ENCODE data around the gene TMEM135. TPM values are rescaled to one million over a fixed set of nuclear protein-coding genes. Genes with fewer than 3 reads are reported as not detected.

Gene TMEM135
- total RNA-seq, 6 experiments from 2014 or later: 12.2 to 27.9 (median 18.8) TPM

- Histone ChIP-seq H3K9me3 (no peaks in the 10 kb centered on the region), H3K4me3 (no peak overlapping the region), H3K27me3 (no peaks in the 10 kb centered on the region), H3K36me3 (no peaks in the 10 kb centered on the region), H3K4me1 (no peaks in the 10 kb centered on the region), H3K27ac (no peak overlapping the region)
- intact Hi-C loops (cut with DNase I): no loop called here
- WGBS (ENCODE audit: insufficient coverage, low coverage, low lambda C conversion rate, missing lambda C conversion rate): 100% methylated on average over 1 of the region's 1 CpG
- TF ChIP-seq CTCF (IDR thresholded peaks at IDR 0.05) (no peak), POLR2A (IDR thresholded peaks at IDR 0.05) (no peak)
- DNase-seq (no peak), ATAC-seq (peak in 1 of 4 donors; percentile 23)
These were observed 268.6 kb downstream of the TMEM135 start for GRCh38 chr11:87306262-87306851.

GRCh38 chr11:87307101-87307500 is 269.4 kb downstream of the TMEM135 start:
- Histone ChIP-seq H3K9me3 (no peaks in the 10 kb centered on the region), H3K36me3 (no peaks in the 10 kb centered on the region), H3K27ac (no peak overlapping the region), H3K4me1 (no peaks in the 10 kb centered on the region), H3K27me3 (no peaks in the 10 kb centered on the region), H3K4me3 (no peak overlapping the region)
- DNase-seq: no peak
- 30% methylated on average over 1 of the region's 1 CpG for WGBS (ENCODE audit: insufficient coverage, low coverage, low lambda C conversion rate, missing lambda C conversion rate)
- TF ChIP-seq CTCF (IDR thresholded peaks at IDR 0.05): no peak
- no peak for TF ChIP-seq POLR2A (IDR thresholded peaks at IDR 0.05)
- intact Hi-C loops (cut with DNase I): no loop called here
- peak; percentile 42 to 78 (median 62) for ATAC-seq

- 94% methylated on average over 2 of the region's 2 CpGs for WGBS (ENCODE audit: insufficient coverage, low coverage, low lambda C conversion rate, missing lambda C conversion rate)
These were observed 277.5 kb downstream of the TMEM135 start for GRCh38 chr11:87315229-87315628.

GRCh38 chr11:87316491-87316890 is 278.8 kb downstream of the TMEM135 start:
- Histone ChIP-seq H3K4me1 (no peaks in the 10 kb centered on the region), H3K27me3 (no peaks in the 10 kb centered on the region), H3K9me3 (no peaks in the 10 kb centered on the region), H3K27ac (no peak overlapping the region), H3K36me3 (peaks cover 0 to 15% (median 3%) of the 10 kb centered on the region in 4 donors), H3K4me3 (no peak overlapping the region)
- no peak for DNase-seq
- no peak for ATAC-seq
- TF ChIP-seq POLR2A (IDR thresholded peaks at IDR 0.05): no peak
- no peak for TF ChIP-seq CTCF (IDR thresholded peaks at IDR 0.05)
- intact Hi-C loops (cut with DNase I): no loop called here

More at GRCh38 chr11:87315229-87315628, 277.5 kb downstream of the TMEM135 start:
- Histone ChIP-seq H3K27ac (no peak overlapping the region), H3K4me1 (no peaks in the 10 kb centered on the region), H3K27me3 (no peaks in the 10 kb centered on the region), H3K4me3 (no peak overlapping the region), H3K9me3 (no peaks in the 10 kb centered on the region), H3K36me3 (peaks cover 0 to 9% (median 0%) of the 10 kb centered on the region in 4 donors)
- intact Hi-C loops (cut with DNase I): no loop called here
- TF ChIP-seq CTCF (IDR thresholded peaks at IDR 0.05) (no peak), POLR2A (IDR thresholded peaks at IDR 0.05) (no peak)
- DNase-seq (no peak), ATAC-seq (no peak)

- Histone ChIP-seq H3K36me3 (peaks cover 0 to 18% (median 3%) of the 10 kb centered on the region in 4 donors), H3K27me3 (no peaks in the 10 kb centered on the region), H3K4me3 (no peak overlapping the region), H3K27ac (no peak overlapping the region), H3K4me1 (no peaks in the 10 kb centered on the region), H3K9me3 (no peaks in the 10 kb centered on the region)
- TF ChIP-seq POLR2A (IDR thresholded peaks at IDR 0.05): no peak
- DNase-seq (no peak), ATAC-seq (no peak)
- 100% methylated on average over 2 of the region's 2 CpGs for WGBS (ENCODE audit: insufficient coverage, low coverage, low lambda C conversion rate, missing lambda C conversion rate)
- intact Hi-C loops (cut with DNase I): no loop called here
These were observed 279.7 kb downstream of the TMEM135 start for GRCh38 chr11:87317441-87317840.

Data from right lobe of liver (tissue), 6 donors.